ENCODE results near the gene ZBTB7A.

GRCh38 chr19:4098493-4098892 lies 31.8 kb upstream of the ZBTB7A start:
- no peak for TF ChIP-seq POLR2A (IDR thresholded peaks at IDR 0.05)
- TF ChIP-seq, protein P1, sequence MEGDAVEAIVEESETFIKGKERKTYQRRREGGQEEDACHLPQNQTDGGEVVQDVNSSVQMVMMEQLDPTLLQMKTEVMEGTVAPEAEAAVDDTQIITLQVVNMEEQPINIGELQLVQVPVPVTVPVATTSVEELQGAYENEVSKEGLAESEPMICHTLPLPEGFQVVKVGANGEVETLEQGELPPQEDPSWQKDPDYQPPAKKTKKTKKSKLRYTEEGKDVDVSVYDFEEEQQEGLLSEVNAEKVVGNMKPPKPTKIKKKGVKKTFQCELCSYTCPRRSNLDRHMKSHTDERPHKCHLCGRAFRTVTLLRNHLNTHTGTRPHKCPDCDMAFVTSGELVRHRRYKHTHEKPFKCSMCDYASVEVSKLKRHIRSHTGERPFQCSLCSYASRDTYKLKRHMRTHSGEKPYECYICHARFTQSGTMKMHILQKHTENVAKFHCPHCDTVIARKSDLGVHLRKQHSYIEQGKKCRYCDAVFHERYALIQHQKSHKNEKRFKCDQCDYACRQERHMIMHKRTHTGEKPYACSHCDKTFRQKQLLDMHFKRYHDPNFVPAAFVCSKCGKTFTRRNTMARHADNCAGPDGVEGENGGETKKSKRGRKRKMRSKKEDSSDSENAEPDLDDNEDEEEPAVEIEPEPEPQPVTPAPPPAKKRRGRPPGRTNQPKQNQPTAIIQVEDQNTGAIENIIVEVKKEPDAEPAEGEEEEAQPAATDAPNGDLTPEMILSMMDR (IDR thresholded peaks at IDR 0.05), result no peak
